ENCODE measurements around the gene SRD5A3. TPM values are rescaled to one million over a fixed set of nuclear protein-coding genes. Genes with fewer than 3 reads are reported as not detected.
"Not testable (repeated sequence)": the region's sequence is repeated elsewhere in the genome, so short reads cannot be mapped to it uniquely, and the experiment has no call there.

SRD5A3 gene
- total RNA-seq, 1 donor from 2014 or later = 12.1 TPM

GRCh38 chr4:55345054-55345453 is 988 bp upstream of the SRD5A3 start:
- no peak for DNase-seq (ENCODE audit: low spot score, unreplicated experiment)
- no peaks in the 10 kb centered on the region for H3K27me3 Mint-ChIP-seq

GRCh38 chr4:55346851-55347255 is 811 bp downstream of the SRD5A3 start:
- DNase-seq (ENCODE audit: low spot score, unreplicated experiment) = peak; percentile 10
- H3K36me3 Mint-ChIP-seq (ENCODE audit: insufficient read depth) = peaks cover 2% of the 10 kb centered on the region
- peak overlapping the region; percentile 80 for H3K4me3 Mint-ChIP-seq (ENCODE audit: low read depth)

More at GRCh38 chr4:55345054-55345453, 988 bp upstream of the SRD5A3 start:
- H3K4me1 Mint-ChIP-seq (ENCODE audit: low read depth) = peaks cover 7% of the 10 kb centered on the region
- TF ChIP-seq CTCF (IDR thresholded peaks at IDR 0.05; ENCODE audit: unreplicated experiment) = no peak
- H3K4me3 Mint-ChIP-seq (ENCODE audit: low read depth) = no peak overlapping the region
- H3K9me3 Mint-ChIP-seq (ENCODE audit: low read depth) = no peaks in the 10 kb centered on the region
- no peaks in the 10 kb centered on the region for H3K36me3 Mint-ChIP-seq (ENCODE audit: insufficient read depth)
- peak overlapping the region; percentile 17 for H3K27ac Mint-ChIP-seq

GRCh38 chr4:55347610-55348228 is 1.7 kb downstream of the SRD5A3 start:
- Mint-ChIP-seq H3K36me3 (ENCODE audit: insufficient read depth) (peaks cover 8% of the 10 kb centered on the region), H3K27ac (no peak overlapping the region), H3K4me3 (ENCODE audit: low read depth) (peak overlapping the region; percentile 80), H3K9me3 (ENCODE audit: low read depth) (peaks cover 3% of the 10 kb centered on the region), H3K27me3 (no peaks in the 10 kb centered on the region), H3K4me1 (ENCODE audit: low read depth) (peaks cover 7% of the 10 kb centered on the region)
- no peak for DNase-seq (ENCODE audit: low spot score, unreplicated experiment)
- TF ChIP-seq CTCF (IDR thresholded peaks at IDR 0.05; ENCODE audit: unreplicated experiment) = no peak

More at GRCh38 chr4:55346851-55347255, 811 bp downstream of the SRD5A3 start:
- no peaks in the 10 kb centered on the region for H3K9me3 Mint-ChIP-seq (ENCODE audit: low read depth)
- peak overlapping the region; percentile 95 for H3K27ac Mint-ChIP-seq
- no peak for TF ChIP-seq CTCF (IDR thresholded peaks at IDR 0.05; ENCODE audit: unreplicated experiment)
- H3K27me3 Mint-ChIP-seq = no peaks in the 10 kb centered on the region
- H3K4me1 Mint-ChIP-seq (ENCODE audit: low read depth) = peaks cover 7% of the 10 kb centered on the region

- no peak overlapping the region for H3K4me3 Mint-ChIP-seq (ENCODE audit: low read depth)
These were observed 2.4 kb downstream of the SRD5A3 start for GRCh38 chr4:55348466-55348865.

GRCh38 chr4:55350870-55351269 is 4.8 kb downstream of the SRD5A3 start:
- H3K9me3 Mint-ChIP-seq (ENCODE audit: low read depth); H3K4me1 Mint-ChIP-seq (ENCODE audit: low read depth); H3K27ac Mint-ChIP-seq; H3K4me3 Mint-ChIP-seq (ENCODE audit: low read depth); H3K27me3 Mint-ChIP-seq; DNase-seq (ENCODE audit: low spot score, unreplicated experiment): not testable (repeated sequence)
- H3K36me3 Mint-ChIP-seq (ENCODE audit: insufficient read depth) = peaks cover 17% of the 10 kb centered on the region

More at GRCh38 chr4:55348466-55348865, 2.4 kb downstream of the SRD5A3 start:
- no peak for TF ChIP-seq CTCF (IDR thresholded peaks at IDR 0.05; ENCODE audit: unreplicated experiment)
- peaks cover 7% of the 10 kb centered on the region for H3K4me1 Mint-ChIP-seq (ENCODE audit: low read depth)
- H3K27ac Mint-ChIP-seq = no peak overlapping the region
- H3K9me3 Mint-ChIP-seq (ENCODE audit: low read depth) = peaks cover 6% of the 10 kb centered on the region
- no peaks in the 10 kb centered on the region for H3K27me3 Mint-ChIP-seq
- H3K36me3 Mint-ChIP-seq (ENCODE audit: insufficient read depth) = peaks cover 11% of the 10 kb centered on the region
- DNase-seq (ENCODE audit: low spot score, unreplicated experiment) = no peak

- DNase-seq (ENCODE audit: low spot score, unreplicated experiment) = no peak
- no peaks in the 10 kb centered on the region for H3K27me3 Mint-ChIP-seq
- H3K4me3 Mint-ChIP-seq (ENCODE audit: low read depth) = no peak overlapping the region
- H3K4me1 Mint-ChIP-seq (ENCODE audit: low read depth) = peaks cover 2% of the 10 kb centered on the region
- peaks cover 10% of the 10 kb centered on the region for H3K9me3 Mint-ChIP-seq (ENCODE audit: low read depth)
- H3K27ac Mint-ChIP-seq = no peak overlapping the region
- H3K36me3 Mint-ChIP-seq (ENCODE audit: insufficient read depth) = peaks cover 17% of the 10 kb centered on the region
- no peak for TF ChIP-seq CTCF (IDR thresholded peaks at IDR 0.05; ENCODE audit: unreplicated experiment)
These were observed 5.8 kb downstream of the SRD5A3 start for GRCh38 chr4:55351824-55352223.
